Regular cardiac myocyte (primary cell): ENCODE measurements around the gene TPM1. TPM values are rescaled to one million over a fixed set of nuclear protein-coding genes. Genes with fewer than 3 reads are reported as not detected.

Source experiments
- total RNA-seq: library from RNA; depleted of rRNA; stranded (reverse); fragments of >200 nt; gene quantifications from 2 replicates; pipeline ENCODE4 v1.2.3, GENCODE V29; 2014

TPM1 gene
- 844 and 998 TPM in 2 replicates for total RNA-seq

DNA sequence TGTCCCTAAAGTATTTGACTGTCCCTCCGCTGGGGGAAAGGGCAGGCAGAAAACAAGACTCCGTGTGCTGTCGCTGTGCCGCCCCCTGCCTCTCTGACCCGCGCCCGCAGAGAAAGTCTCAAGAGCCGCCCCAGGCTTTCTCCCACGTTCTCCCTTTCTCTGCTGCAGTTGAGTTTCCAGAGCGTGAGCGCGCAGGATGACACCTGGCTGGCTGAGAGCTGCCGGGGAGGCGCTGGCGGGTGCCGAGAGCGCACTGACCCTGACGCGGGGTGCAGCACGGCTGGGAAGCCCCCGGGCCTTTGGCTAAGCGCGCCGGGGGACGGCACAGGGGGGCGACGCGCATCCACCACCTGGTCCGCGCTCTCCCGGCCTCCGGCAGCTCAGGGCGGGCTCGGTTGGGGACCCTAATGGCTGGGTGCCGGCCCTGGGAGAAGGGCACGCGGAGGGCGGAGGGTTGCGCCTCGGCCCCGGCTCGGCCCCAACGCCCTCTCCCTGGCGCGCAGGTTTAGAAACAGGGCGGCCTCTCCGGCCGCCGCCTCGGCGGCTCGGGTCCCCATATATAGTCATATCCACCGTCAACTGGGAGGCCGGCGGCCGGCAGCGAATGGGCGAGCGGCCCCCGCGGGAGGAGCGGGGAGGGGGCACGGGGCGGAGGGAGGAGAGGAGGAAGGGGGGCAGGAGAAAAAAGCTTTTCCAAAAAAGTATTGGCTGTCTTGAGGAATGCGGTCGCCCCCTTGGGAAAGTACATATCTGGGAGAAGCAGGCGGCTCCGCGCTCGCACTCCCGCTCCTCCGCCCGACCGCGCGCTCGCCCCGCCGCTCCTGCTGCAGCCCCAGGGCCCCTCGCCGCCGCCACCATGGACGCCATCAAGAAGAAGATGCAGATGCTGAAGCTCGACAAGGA, at the start of gene TPM1:
TPM1 (plus strand) TSS at position 774 of the 903 bp plus-strand sequence; CDS start at position 857, 83 bp downstream.

Other genes starting within 250 kb of the TPM1 start
- gene LACTB, start 79.1 kb downstream of the TPM1 start, total RNA-seq, result 37.0 and 62.3 TPM in 2 replicates
- gene RPS27L, start 114.7 kb downstream of the TPM1 start, total RNA-seq, result 372 and 463 TPM in 2 replicates
- gene RAB8B, start 146.9 kb downstream of the TPM1 start, total RNA-seq, result 76.5 and 184 TPM in 2 replicates
- 11.7 and 22.6 TPM in 2 replicates for gene APH1B, start 234.9 kb downstream of the TPM1 start, total RNA-seq